Body of pancreas (tissue), 4 donors: ENCODE measurements around the gene NFKB2. TPM values are rescaled to one million over a fixed set of nuclear protein-coding genes. Genes with fewer than 3 reads are reported as not detected.

ENCODE experiments used
- ATAC-seq: fragments of 150-250 bp; one replicate; pipeline ENCODE4 v1.9.1; 2016
- DNase-seq, 4 donors: peaks; one replicate each; pipeline ENCODE4 v3.0.0-alpha.2; 2019
- H3K27ac ChIP-seq, 4 donors: fragments of 200-600 bp; sonication (generic); 1 replicate in 3 of 4; 2 replicates in 1 of 4; pipeline versions ENCODE4 v1.5.1 to v1.6.1; 2016 to 2019; ENCODE audit warnings: mild to moderate bottlenecking in 1 of 4, mixed read lengths in 1 of 4, moderate library complexity in 1 of 4
- H3K27me3 ChIP-seq, 2 donors: fragments of 200-600 bp; sonication (generic); one replicate each; pipeline ENCODE4 v1.6.0; 2016; ENCODE audit warnings: mild to moderate bottlenecking in 1 of 2
- H3K36me3 ChIP-seq, 2 donors: fragments of 200-600 bp; sonication (generic); replicated peaks in 1 of 2; 2 replicates each; pipeline ENCODE4 v1.5.1; 2016; ENCODE audit warnings: low read depth in 2 of 2; ENCODE audit not compliant: insufficient read depth in 1 of 2
- H3K4me1 ChIP-seq: fragments of 200-600 bp; sonication (generic); one replicate; pipeline ENCODE4 v1.6.0; 2016
- H3K4me3 ChIP-seq, 2 donors: fragments of 200-600 bp; sonication (generic); 1 replicate in 1 of 2; 2 replicates in 1 of 2; pipeline ENCODE4 v1.5.1; 2016 to 2019
- H3K9me3 ChIP-seq, 3 donors: fragments of 200-600 bp; sonication (generic); 1 replicate in 2 of 3; 2 replicates in 1 of 3; pipeline ENCODE4 v1.5.1; 2016
- POLR2A ChIP-seq, 3 donors: fragments of 450-650 bp; IDR thresholded peaks; one replicate each; pipeline ENCODE4 v1.6.1; 2016; ENCODE audit warnings: antibody characterized with exemption in 3 of 3, mild to moderate bottlenecking in 2 of 3
- WGBS, 2 donors: methylation state at CpG; one replicate each; pipeline ENCODE4 v1.1.5; 2017; 5-methylcytosine and 5-hydroxymethylcytosine counted together
- intact Hi-C: fragments of 100-400 bp; cut with DNase I; formaldehyde crosslinking; loops from one replicate; pipeline ENCODE4 v1.15.1; 2023
- total RNA-seq, 2 donors: library from RNA; depleted of rRNA; stranded (reverse); fragments of >200 nt; gene quantifications; one replicate each; pipeline ENCODE4 v1.1.0, GENCODE V29; 2016
- TF ChIP-seq, protein P1 (sequence below), 7 experiments: fragments of 450-650 bp in 4 of 7; fragments of 200-600 bp in 3 of 7; sonication (generic) in 3 of 7; IDR thresholded peaks; one replicate each; pipeline ENCODE4 v1.5.1; 2016 to 2019; ENCODE audit warnings: antibody characterized with exemption in 7 of 7

The NFKB2 gene
- total RNA-seq, 2 donors from 2014 or later: 17.9 to 30.0 TPM

DNA sequence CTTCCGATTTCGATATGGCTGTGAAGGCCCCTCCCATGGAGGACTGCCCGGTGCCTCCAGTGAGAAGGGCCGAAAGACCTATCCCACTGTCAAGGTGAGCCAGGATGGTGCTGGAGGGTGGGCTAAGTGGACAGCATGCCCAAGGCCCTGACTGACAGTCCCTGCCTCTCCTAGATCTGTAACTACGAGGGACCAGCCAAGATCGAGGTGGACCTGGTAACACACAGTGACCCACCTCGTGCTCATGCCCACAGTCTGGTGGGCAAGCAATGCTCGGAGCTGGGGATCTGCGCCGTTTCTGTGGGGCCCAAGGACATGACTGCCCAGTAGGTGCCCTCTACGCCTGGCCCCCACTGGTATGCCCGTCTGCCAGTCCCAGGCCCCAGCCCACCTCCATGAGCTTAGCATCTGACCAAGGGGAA lies 1.2 kb downstream of the NFKB2 start:
- DNase-seq (no peak), ATAC-seq (no peak)
- intact Hi-C loops: no loop called here
- Histone ChIP-seq H3K4me1 (peaks cover 43% of the 10 kb centered on the region), H3K27me3 (no peaks in the 10 kb centered on the region), H3K9me3 (no peaks in the 10 kb centered on the region), H3K27ac (peak overlapping the region in 3 of 4 donors; percentile 88 to 100 (median 97)), H3K4me3 (no peak overlapping the region), H3K36me3 (peaks cover 0 to 5% of the 10 kb centered on the region in 2 donors)
- WGBS, 2 donors: 83 to 85% methylated on average over 10 to 12 of the region's 12 CpGs
- no peak for TF ChIP-seq POLR2A (IDR thresholded peaks at IDR 0.05)
- TF ChIP-seq, protein P1, sequence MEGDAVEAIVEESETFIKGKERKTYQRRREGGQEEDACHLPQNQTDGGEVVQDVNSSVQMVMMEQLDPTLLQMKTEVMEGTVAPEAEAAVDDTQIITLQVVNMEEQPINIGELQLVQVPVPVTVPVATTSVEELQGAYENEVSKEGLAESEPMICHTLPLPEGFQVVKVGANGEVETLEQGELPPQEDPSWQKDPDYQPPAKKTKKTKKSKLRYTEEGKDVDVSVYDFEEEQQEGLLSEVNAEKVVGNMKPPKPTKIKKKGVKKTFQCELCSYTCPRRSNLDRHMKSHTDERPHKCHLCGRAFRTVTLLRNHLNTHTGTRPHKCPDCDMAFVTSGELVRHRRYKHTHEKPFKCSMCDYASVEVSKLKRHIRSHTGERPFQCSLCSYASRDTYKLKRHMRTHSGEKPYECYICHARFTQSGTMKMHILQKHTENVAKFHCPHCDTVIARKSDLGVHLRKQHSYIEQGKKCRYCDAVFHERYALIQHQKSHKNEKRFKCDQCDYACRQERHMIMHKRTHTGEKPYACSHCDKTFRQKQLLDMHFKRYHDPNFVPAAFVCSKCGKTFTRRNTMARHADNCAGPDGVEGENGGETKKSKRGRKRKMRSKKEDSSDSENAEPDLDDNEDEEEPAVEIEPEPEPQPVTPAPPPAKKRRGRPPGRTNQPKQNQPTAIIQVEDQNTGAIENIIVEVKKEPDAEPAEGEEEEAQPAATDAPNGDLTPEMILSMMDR (IDR thresholded peaks at IDR 0.05): no peak

DNA sequence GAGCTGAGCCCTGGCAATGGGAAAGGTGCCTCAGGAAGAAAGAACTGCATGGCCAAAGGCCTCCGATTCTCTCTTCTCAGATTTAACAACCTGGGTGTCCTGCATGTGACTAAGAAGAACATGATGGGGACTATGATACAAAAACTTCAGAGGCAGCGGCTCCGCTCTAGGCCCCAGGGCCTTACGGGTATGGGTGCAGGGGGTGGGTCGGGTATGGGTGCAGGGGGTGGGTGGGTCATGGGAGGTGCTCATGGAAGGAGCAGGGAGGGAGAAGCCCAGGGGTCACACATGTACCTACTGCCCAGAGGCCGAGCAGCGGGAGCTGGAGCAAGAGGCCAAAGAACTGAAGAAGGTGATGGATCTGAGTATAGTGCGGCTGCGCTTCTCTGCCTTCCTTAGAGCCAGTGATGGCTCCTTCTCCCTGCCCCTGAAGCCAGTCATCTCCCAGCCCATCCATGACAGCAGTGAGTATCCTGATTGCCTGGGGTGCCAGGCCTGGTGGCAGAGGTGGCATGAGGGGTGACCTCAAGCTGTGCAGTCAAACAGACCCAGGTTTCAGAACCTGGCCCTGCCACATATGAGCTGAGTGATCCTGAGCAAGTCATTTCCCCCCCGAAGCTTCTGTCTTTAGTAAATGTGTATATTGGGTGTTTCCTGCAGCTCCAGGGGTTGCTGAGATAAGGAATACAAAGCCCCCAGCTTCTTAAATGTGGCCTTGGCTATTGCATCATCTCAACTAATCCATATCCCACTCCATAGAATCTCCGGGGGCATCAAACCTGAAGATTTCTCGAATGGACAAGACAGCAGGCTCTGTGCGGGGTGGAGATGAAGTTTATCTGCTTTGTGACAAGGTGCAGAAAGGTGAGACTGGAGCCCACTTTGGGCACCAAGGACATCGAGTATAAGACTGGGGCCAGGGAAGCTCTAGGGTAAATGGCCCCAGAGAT lies 2.0 kb downstream of the NFKB2 start:
- intact Hi-C loops: no loop called here
- Histone ChIP-seq H3K9me3 (no peaks in the 10 kb centered on the region), H3K27ac (peak overlapping the region in 2 of 4 donors; percentile 97 to 100), H3K27me3 (no peaks in the 10 kb centered on the region), H3K4me3 (no peak overlapping the region), H3K4me1 (peaks cover 43% of the 10 kb centered on the region), H3K36me3 (peaks cover 0 to 7% of the 10 kb centered on the region in 2 donors)
- DNase-seq: no peak
- TF ChIP-seq, protein P1 (IDR thresholded peaks at IDR 0.05): no peak
- TF ChIP-seq POLR2A (IDR thresholded peaks at IDR 0.05): no peak
- WGBS, 2 donors: 87 to 89% methylated on average over 13 of the region's 14 CpGs
- ATAC-seq: no peak

DNA sequence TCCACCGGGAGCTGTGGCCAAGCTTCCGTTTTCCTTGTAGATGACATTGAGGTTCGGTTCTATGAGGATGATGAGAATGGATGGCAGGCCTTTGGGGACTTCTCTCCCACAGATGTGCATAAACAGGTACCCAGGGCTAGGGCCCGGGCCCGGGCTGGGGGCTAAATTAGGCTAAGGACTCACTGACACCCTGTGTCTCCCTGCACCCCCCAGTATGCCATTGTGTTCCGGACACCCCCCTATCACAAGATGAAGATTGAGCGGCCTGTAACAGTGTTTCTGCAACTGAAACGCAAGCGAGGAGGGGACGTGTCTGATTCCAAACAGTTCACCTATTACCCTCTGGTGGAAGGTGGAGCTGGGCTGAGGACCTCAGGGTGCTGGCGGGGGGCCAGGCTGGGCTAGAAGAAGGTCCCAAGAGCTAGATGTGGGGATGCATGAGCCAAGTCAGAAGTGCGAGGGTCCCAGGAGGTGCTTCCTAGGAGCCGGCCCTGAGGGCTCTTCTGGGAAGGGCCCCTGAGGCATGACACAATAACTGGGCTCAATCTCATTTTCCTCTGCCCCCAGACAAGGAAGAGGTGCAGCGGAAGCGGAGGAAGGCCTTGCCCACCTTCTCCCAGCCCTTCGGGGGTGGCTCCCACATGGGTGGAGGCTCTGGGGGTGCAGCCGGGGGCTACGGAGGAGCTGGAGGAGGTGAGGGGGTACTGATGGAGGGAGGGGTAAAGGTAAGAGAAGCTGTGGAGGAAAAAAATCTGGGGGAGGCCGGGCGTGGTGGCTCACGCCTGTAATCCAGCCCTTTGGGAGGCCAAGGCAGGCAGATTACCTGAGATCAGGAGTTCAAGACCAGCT lies 2.9 kb downstream of the NFKB2 start:
- Histone ChIP-seq H3K36me3 (peaks cover 0 to 7% of the 10 kb centered on the region in 2 donors), H3K4me1 (peaks cover 41% of the 10 kb centered on the region), H3K27ac (peak overlapping the region; percentile 85 to 95 (median 88)), H3K27me3 (no peaks in the 10 kb centered on the region), H3K9me3 (no peaks in the 10 kb centered on the region), H3K4me3 (no peak overlapping the region)
- 76 to 87% methylated on average over 16 to 21 of the region's 21 CpGs for WGBS, 2 donors
- TF ChIP-seq, protein P1 (IDR thresholded peaks at IDR 0.05): no peak
- no peak for TF ChIP-seq POLR2A (IDR thresholded peaks at IDR 0.05)
- intact Hi-C loops: no loop called here
- no peak for ATAC-seq
- DNase-seq: no peak

DNA sequence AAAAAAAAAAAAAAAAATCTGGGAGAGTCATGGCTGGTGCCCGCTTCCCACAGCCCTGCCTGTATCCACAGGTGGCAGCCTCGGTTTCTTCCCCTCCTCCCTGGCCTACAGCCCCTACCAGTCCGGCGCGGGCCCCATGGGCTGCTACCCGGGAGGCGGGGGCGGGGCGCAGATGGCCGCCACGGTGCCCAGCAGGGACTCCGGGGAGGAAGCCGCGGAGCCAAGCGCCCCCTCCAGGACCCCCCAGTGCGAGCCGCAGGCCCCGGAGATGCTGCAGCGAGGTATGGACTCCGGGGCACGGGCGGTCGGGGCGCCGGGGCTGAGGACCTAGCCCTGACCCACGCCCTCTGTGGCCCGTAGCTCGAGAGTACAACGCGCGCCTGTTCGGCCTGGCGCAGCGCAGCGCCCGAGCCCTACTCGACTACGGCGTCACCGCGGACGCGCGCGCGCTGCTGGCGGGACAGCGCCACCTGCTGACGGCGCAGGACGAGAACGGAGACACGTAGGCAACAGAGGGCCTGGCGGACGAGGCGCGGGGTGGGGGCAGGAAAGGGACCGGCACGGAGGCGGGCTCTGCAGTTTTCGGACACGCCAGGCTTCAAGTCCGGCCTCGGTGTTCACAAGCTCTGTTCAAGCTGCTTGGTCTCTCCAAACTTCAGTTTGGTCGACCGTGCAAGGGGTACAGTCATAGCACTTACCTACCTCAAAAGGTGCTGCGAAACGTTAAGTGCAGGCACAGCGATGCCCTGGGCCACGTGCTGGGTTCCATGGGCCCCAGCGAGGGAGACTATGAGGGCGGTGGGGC lies 3.9 kb downstream of the NFKB2 start:
- Histone ChIP-seq H3K4me3 (peak overlapping the region; percentile 7 to 13), H3K27ac (peak overlapping the region; percentile 85 to 95 (median 88)), H3K27me3 (no peaks in the 10 kb centered on the region), H3K9me3 (no peaks in the 10 kb centered on the region), H3K36me3 (peaks cover 0 to 7% of the 10 kb centered on the region in 2 donors), H3K4me1 (peaks cover 40% of the 10 kb centered on the region)
- ATAC-seq (peak; percentile 73), DNase-seq (peak; percentile 91 to 93 (median 92))
- WGBS, 2 donors: 3 to 10% methylated on average over 10 to 71 of the region's 72 CpGs
- intact Hi-C loops: no loop called here
- TF ChIP-seq, protein P1 (IDR thresholded peaks at IDR 0.05): peak; percentile 94 to 99 (median 95)
- peak; percentile 75 to 77 (median 76) for TF ChIP-seq POLR2A (IDR thresholded peaks at IDR 0.05)
